Fibroblast of peridontal ligament (primary cell): ENCODE data around the gene C20orf204.

Experiments
- DNase-seq: peaks from one replicate; pipeline ENCODE4 v3.0.0-alpha.2; 2010; ENCODE audit errors: extremely low read depth

Gene C20orf204

GRCh38 chr20:64056639-64056888 lies 20.6 kb downstream of the C20orf204 start:
- no peak for DNase-seq

- no peak for DNase-seq
These were observed 21.1 kb downstream of the C20orf204 start for GRCh38 chr20:64056889-64057627.

GRCh38 chr20:64057628-64058498 lies 21.9 kb downstream of the C20orf204 start:
- peak; percentile 36 for DNase-seq

GRCh38 chr20:64058536-64058935 lies 22.6 kb downstream of the C20orf204 start:
- no peak for DNase-seq

- DNase-seq, result no peak
These were observed 26.3 kb downstream of the C20orf204 start for GRCh38 chr20:64062276-64062595.

GRCh38 chr20:64062596-64063388 lies 26.8 kb downstream of the C20orf204 start, which contains the start of gene TCEA2:
Gene TCEA2, plus strand, starts transcription at chr20:64063198. Its CDS starts 115 bp downstream, at chr20:64063313.
- peak; percentile 94 for DNase-seq

- DNase-seq, result peak; percentile 5
These were observed 27.6 kb downstream of the C20orf204 start for GRCh38 chr20:64063389-64064144.

- peak; percentile 37 for DNase-seq
These were observed 28.2 kb downstream of the C20orf204 start for GRCh38 chr20:64064145-64064698.

- no peak for DNase-seq
These were observed 29.3 kb downstream of the C20orf204 start for GRCh38 chr20:64065062-64065973.

GRCh38 chr20:64065974-64066343 lies 30.0 kb downstream of the C20orf204 start:
- DNase-seq, result peak; percentile 66

GRCh38 chr20:64067005-64067632 lies 31.1 kb downstream of the C20orf204 start:
- DNase-seq, result no peak

- DNase-seq, result no peak
These were observed 31.8 kb downstream of the C20orf204 start for GRCh38 chr20:64067733-64068307.

- DNase-seq, result no peak
These were observed 32.6 kb downstream of the C20orf204 start for GRCh38 chr20:64068386-64069208.

GRCh38 chr20:64069209-64069613 lies 33.2 kb downstream of the C20orf204 start:
- DNase-seq, result no peak

GRCh38 chr20:64069614-64070243 lies 33.7 kb downstream of the C20orf204 start:
- no peak for DNase-seq

- no peak for DNase-seq
These were observed 34.4 kb downstream of the C20orf204 start for GRCh38 chr20:64070244-64070993.
